ENCODE data around the gene REXO4.

DNA sequence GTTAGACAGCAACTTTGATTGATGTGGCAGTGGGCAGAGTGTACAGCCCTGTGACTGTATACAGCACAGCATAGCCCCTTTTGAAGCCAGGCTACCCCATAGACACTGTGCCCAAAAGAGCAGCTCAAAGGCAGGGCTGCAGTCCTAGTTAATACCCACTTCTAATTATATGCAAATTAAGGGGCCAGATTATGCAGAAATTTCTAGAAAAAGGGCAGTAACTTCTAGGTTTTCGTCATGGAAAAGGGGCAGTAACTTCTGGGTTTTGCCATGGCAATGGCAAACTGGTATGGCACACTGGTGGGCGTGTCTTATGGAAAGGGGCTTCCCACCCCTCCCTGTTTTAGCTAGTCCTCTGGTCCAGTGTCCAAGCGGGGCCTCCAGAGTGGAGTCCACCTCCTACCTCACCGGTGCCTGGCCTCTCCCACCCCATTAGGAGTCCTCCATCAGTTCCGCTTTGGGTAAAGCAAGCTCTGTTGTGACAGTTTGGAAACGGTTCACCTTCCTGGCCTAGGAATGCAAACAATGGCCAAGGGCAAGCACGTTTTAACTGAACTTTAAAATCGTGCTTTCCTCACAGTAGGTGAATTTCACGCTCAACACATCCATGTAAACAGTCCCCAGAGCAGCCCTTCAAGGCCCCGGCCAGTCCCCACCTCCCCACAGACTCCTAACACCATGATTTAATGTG lies 10.0 kb upstream of the REXO4 start:
- TF ChIP-seq, protein P1, sequence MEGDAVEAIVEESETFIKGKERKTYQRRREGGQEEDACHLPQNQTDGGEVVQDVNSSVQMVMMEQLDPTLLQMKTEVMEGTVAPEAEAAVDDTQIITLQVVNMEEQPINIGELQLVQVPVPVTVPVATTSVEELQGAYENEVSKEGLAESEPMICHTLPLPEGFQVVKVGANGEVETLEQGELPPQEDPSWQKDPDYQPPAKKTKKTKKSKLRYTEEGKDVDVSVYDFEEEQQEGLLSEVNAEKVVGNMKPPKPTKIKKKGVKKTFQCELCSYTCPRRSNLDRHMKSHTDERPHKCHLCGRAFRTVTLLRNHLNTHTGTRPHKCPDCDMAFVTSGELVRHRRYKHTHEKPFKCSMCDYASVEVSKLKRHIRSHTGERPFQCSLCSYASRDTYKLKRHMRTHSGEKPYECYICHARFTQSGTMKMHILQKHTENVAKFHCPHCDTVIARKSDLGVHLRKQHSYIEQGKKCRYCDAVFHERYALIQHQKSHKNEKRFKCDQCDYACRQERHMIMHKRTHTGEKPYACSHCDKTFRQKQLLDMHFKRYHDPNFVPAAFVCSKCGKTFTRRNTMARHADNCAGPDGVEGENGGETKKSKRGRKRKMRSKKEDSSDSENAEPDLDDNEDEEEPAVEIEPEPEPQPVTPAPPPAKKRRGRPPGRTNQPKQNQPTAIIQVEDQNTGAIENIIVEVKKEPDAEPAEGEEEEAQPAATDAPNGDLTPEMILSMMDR (conservative IDR thresholded peaks at IDR 0.05; ENCODE audit: low read length), result no peak
- no peak for TF ChIP-seq EZH2phosphoT487 (IDR thresholded peaks at IDR 0.05; ENCODE audit: borderline replicate concordance, low read depth, low read length)
